ENCODE results near the gene C10orf95. TPM values are rescaled to one million over a fixed set of nuclear protein-coding genes. Genes with fewer than 3 reads are reported as not detected.

The C10orf95 gene
- total and polyA plus RNA-seq, 10 of the 15 experiments (the other 5 are each of a cell fraction or from before 2014, with no cell fraction given): 0.06 to 1.1 (median 0.31) TPM

DNA sequence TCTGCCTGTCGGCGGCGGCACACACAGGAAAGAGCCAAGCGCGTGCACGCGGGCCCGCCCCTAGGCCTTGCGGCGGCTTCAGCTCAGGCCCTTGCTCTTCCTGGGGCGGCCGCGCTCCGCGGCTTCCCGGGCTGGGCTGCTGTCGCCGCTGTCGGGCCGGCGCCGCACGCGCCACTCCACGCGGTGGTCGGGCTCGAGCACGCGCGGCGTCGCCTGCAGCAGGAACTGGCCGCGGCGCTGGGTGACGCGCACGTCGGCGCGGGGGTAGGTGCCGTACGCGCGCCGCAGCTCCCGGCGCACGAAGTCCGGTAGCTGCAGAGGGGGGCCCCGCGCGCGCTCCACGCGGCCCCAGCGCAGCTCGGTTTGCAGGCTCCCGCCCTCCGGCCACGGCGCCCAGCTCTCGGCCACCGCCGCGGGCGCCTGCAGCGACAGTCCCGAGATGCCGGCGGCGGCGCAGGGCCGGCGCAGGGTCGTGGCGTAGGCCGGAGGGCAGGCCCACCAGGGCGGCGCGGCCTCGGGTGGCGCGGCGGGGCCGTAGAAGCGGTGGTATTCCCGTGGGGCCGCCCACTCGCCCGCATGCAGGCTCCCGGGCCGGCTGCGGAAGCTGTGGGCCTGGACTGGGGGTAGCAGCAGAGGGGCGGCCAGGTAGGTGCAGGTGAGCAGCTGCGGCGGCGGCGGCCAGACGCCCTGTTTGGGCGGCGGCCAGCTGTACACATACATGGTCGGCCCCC, 804 bp downstream of the C10orf95 start (continued):
- TF ChIP-seq, protein P1, sequence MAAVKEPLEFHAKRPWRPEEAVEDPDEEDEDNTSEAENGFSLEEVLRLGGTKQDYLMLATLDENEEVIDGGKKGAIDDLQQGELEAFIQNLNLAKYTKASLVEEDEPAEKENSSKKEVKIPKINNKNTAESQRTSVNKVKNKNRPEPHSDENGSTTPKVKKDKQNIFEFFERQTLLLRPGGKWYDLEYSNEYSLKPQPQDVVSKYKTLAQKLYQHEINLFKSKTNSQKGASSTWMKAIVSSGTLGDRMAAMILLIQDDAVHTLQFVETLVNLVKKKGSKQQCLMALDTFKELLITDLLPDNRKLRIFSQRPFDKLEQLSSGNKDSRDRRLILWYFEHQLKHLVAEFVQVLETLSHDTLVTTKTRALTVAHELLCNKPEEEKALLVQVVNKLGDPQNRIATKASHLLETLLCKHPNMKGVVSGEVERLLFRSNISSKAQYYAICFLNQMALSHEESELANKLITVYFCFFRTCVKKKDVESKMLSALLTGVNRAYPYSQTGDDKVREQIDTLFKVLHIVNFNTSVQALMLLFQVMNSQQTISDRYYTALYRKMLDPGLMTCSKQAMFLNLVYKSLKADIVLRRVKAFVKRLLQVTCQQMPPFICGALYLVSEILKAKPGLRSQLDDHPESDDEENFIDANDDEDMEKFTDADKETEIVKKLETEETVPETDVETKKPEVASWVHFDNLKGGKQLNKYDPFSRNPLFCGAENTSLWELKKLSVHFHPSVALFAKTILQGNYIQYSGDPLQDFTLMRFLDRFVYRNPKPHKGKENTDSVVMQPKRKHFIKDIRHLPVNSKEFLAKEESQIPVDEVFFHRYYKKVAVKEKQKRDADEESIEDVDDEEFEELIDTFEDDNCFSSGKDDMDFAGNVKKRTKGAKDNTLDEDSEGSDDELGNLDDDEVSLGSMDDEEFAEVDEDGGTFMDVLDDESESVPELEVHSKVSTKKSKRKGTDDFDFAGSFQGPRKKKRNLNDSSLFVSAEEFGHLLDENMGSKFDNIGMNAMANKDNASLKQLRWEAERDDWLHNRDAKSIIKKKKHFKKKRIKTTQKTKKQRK (IDR thresholded peaks at IDR 0.05; ENCODE audit: low read depth, low read length): no peak
- TF ChIP-seq ZBED1 (IDR thresholded peaks at IDR 0.05; ENCODE audit: borderline replicate concordance) (no peak), MEF2A (IDR thresholded peaks at IDR 0.05; ENCODE audit: insufficient read depth, low read depth, low read length) (no peak), CEBPB (IDR thresholded peaks at IDR 0.05; ENCODE audit: borderline replicate concordance in 1 of 2, low read depth in 2 of 2, low read length in 2 of 2) (no peak), PAX8 (IDR thresholded peaks at IDR 0.05) (no peak), POU2F2 (IDR thresholded peaks at IDR 0.05; ENCODE audit: borderline replicate concordance, low read depth, low read length) (0 out of 3 replicates have a peak, but pooled peaks have one; percentile 64), USF2 (IDR thresholded peaks at IDR 0.05; ENCODE audit: borderline replicate concordance, low read depth, low read length) (no peak), KLF5 (IDR thresholded peaks at IDR 0.05; ENCODE audit: partially characterized antibody) (no peak), TBL1XR1 (IDR thresholded peaks at IDR 0.05; ENCODE audit: low read depth, low read length) (no peak), LARP7 (IDR thresholded peaks at IDR 0.05) (peak; percentile 92), PAX5 (IDR thresholded peaks at IDR 0.05; ENCODE audit: borderline replicate concordance, low read depth, low read length) (no peak; the same call in 1 of the 2 replicates), IKZF2 (IDR thresholded peaks at IDR 0.05) (no peak), WRNIP1 (IDR thresholded peaks at IDR 0.05; ENCODE audit: borderline replicate concordance, low read depth, low read length) (no peak), SMARCA5 (IDR thresholded peaks at IDR 0.05) (peak; percentile 83; the same call in 1 of the 2 replicates)
- TF ChIP-seq, protein P2, sequence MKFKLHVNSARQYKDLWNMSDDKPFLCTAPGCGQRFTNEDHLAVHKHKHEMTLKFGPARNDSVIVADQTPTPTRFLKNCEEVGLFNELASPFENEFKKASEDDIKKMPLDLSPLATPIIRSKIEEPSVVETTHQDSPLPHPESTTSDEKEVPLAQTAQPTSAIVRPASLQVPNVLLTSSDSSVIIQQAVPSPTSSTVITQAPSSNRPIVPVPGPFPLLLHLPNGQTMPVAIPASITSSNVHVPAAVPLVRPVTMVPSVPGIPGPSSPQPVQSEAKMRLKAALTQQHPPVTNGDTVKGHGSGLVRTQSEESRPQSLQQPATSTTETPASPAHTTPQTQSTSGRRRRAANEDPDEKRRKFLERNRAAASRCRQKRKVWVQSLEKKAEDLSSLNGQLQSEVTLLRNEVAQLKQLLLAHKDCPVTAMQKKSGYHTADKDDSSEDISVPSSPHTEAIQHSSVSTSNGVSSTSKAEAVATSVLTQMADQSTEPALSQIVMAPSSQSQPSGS (IDR thresholded peaks at IDR 0.05; ENCODE audit: low read length): no peak
- TF ChIP-seq, protein P3, sequence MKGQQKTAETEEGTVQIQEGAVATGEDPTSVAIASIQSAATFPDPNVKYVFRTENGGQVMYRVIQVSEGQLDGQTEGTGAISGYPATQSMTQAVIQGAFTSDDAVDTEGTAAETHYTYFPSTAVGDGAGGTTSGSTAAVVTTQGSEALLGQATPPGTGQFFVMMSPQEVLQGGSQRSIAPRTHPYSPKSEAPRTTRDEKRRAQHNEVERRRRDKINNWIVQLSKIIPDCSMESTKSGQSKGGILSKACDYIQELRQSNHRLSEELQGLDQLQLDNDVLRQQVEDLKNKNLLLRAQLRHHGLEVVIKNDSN (IDR thresholded peaks at IDR 0.05; ENCODE audit: borderline replicate concordance, extremely low read length, insufficient read depth, low read depth, low read length): no peak
- TF ChIP-seq, protein P4, sequence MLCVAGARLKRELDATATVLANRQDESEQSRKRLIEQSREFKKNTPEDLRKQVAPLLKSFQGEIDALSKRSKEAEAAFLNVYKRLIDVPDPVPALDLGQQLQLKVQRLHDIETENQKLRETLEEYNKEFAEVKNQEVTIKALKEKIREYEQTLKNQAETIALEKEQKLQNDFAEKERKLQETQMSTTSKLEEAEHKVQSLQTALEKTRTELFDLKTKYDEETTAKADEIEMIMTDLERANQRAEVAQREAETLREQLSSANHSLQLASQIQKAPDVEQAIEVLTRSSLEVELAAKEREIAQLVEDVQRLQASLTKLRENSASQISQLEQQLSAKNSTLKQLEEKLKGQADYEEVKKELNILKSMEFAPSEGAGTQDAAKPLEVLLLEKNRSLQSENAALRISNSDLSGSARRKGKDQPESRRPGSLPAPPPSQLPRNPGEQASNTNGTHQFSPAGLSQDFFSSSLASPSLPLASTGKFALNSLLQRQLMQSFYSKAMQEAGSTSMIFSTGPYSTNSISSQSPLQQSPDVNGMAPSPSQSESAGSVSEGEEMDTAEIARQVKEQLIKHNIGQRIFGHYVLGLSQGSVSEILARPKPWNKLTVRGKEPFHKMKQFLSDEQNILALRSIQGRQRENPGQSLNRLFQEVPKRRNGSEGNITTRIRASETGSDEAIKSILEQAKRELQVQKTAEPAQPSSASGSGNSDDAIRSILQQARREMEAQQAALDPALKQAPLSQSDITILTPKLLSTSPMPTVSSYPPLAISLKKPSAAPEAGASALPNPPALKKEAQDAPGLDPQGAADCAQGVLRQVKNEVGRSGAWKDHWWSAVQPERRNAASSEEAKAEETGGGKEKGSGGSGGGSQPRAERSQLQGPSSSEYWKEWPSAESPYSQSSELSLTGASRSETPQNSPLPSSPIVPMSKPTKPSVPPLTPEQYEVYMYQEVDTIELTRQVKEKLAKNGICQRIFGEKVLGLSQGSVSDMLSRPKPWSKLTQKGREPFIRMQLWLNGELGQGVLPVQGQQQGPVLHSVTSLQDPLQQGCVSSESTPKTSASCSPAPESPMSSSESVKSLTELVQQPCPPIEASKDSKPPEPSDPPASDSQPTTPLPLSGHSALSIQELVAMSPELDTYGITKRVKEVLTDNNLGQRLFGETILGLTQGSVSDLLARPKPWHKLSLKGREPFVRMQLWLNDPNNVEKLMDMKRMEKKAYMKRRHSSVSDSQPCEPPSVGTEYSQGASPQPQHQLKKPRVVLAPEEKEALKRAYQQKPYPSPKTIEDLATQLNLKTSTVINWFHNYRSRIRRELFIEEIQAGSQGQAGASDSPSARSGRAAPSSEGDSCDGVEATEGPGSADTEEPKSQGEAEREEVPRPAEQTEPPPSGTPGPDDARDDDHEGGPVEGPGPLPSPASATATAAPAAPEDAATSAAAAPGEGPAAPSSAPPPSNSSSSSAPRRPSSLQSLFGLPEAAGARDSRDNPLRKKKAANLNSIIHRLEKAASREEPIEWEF (IDR thresholded peaks at IDR 0.05; ENCODE audit: insufficient replicate concordance, low read depth, low read length): no peak
